GM18909 (cell line): Measurements from ENCODE around the gene LSP1.
"Not testable (repeated sequence)": the region's sequence is repeated elsewhere in the genome, so short reads cannot be mapped to it uniquely, and the experiment has no call there.

Experiments used
- ATAC-seq: cut with Tn5 transposase; IDR thresholded peaks from one replicate; pipeline ENCODE4 v1.9.1; 2021; ENCODE audit warnings: mild to moderate bottlenecking; ENCODE audit not compliant: unreplicated experiment, poor library complexity

The LSP1 gene

GRCh38 chr11:1852877-1853276, at the start of gene LSP1:
LSP1 (plus strand) TSS chr11:1853084; CDS start chr11:1853145, 61 bp downstream.
- ATAC-seq: peak; percentile 52

- no peak for ATAC-seq
Measured at GRCh38 chr11:1803246-1803645, 49.6 kb upstream of the LSP1 start.

GRCh38 chr11:1803835-1804519, 48.9 kb upstream of the LSP1 start:
- ATAC-seq: not testable (repeated sequence)

GRCh38 chr11:1805525-1805924, 47.4 kb upstream of the LSP1 start:
- ATAC-seq: no peak

- no peak for ATAC-seq
Measured at GRCh38 chr11:1807264-1807995, 45.5 kb upstream of the LSP1 start.

GRCh38 chr11:1810761-1811160, 42.1 kb upstream of the LSP1 start:
- ATAC-seq: no peak

- no peak for ATAC-seq
Measured at GRCh38 chr11:1812274-1812673, 40.6 kb upstream of the LSP1 start.

- no peak for ATAC-seq
Measured at GRCh38 chr11:1812801-1813200, 40.1 kb upstream of the LSP1 start.

- not testable (repeated sequence) for ATAC-seq
Measured at GRCh38 chr11:1813356-1813755, 39.5 kb upstream of the LSP1 start.

- no peak for ATAC-seq
Measured at GRCh38 chr11:1814691-1815090, 38.2 kb upstream of the LSP1 start.

- no peak for ATAC-seq
Measured at GRCh38 chr11:1815311-1815710, 37.6 kb upstream of the LSP1 start.

GRCh38 chr11:1815751-1816150, 37.1 kb upstream of the LSP1 start:
- ATAC-seq: no peak

- ATAC-seq: no peak
Measured at GRCh38 chr11:1817000-1817399, 35.9 kb upstream of the LSP1 start.

- no peak for ATAC-seq
Measured at GRCh38 chr11:1817511-1817910, 35.4 kb upstream of the LSP1 start.

GRCh38 chr11:1819074-1819473, 33.8 kb upstream of the LSP1 start:
- no peak for ATAC-seq

GRCh38 chr11:1820463-1821325, 32.2 kb upstream of the LSP1 start:
- no peak for ATAC-seq

GRCh38 chr11:1821562-1821961, 31.3 kb upstream of the LSP1 start:
- ATAC-seq: no peak

GRCh38 chr11:1822648-1823375, 30.1 kb upstream of the LSP1 start:
- no peak for ATAC-seq

- ATAC-seq: no peak
Measured at GRCh38 chr11:1823376-1824220, 29.3 kb upstream of the LSP1 start.
